ENCODE data around the gene NR3C2. TPM values are rescaled to one million over a fixed set of nuclear protein-coding genes. Genes with fewer than 3 reads are reported as not detected.

NR3C2 gene
- total and polyA plus RNA-seq, 2 of the 4 experiments (the other 2 are of a cell fraction) = 1.1 to 2.3 TPM

- Histone ChIP-seq H3K4me2 (ENCODE audit: low read depth, low read length) (no peak overlapping the region), H3K9me1 (ENCODE audit: insufficient read depth, low read length) (no peaks in the 10 kb centered on the region), H4K8ac (ENCODE audit: low read depth in 2 of 2, low read length in 2 of 2) (no peak overlapping the region), H3K79me1 (ENCODE audit: low read depth in 1 of 2, low read length in 2 of 2) (no peaks in the 10 kb centered on the region), H2BK15ac (ENCODE audit: low read depth, low read length) (no peak overlapping the region), H3K36me3 (ENCODE audit: control insufficient read depth, insufficient read depth, low read length) (no peaks in the 10 kb centered on the region), H4K5ac (ENCODE audit: low read depth, low read length) (no peak overlapping the region), H3K9ac (ENCODE audit: low read depth, low read length) (no peak overlapping the region), H3K14ac (replicated peaks; ENCODE audit: low read depth, low read length) (no peak overlapping the region), H2AK5ac (ENCODE audit: low read depth, low read length) (no peak overlapping the region), H3K27me3 (ENCODE audit: control insufficient read depth, insufficient read depth, low read length) (no peaks in the 10 kb centered on the region), H2AFZ (replicated peaks; ENCODE audit: low read length, poor library complexity) (no peak overlapping the region), H2BK5ac (ENCODE audit: low read depth, low read length, poor library complexity, severe bottlenecking) (no peak overlapping the region), H3K9me3 (ENCODE audit: control insufficient read depth, insufficient read depth, low read length) (no peaks in the 10 kb centered on the region), H3K18ac (ENCODE audit: low read depth, low read length) (no peak overlapping the region), H2BK120ac (ENCODE audit: low read depth, low read length) (no peak overlapping the region), H3K56ac (ENCODE audit: extremely low read depth, insufficient read depth, low read length) (no peak overlapping the region), H3K27ac (ENCODE audit: insufficient read depth, low read length) (no peak overlapping the region), H4K91ac (ENCODE audit: insufficient read depth, low read depth, low read length) (no peak overlapping the region), H3K4me3 (ENCODE audit: insufficient read depth, low read depth, low read length) (no peak overlapping the region), H3K4me1 (ENCODE audit: control insufficient read depth, insufficient read depth, low read length) (no peaks in the 10 kb centered on the region), H2AK9ac (replicated peaks; ENCODE audit: low read depth, low read length, poor library complexity) (no peak overlapping the region), H3K23ac (ENCODE audit: low read depth, low read length) (no peak overlapping the region), H3K4ac (ENCODE audit: low read depth, low read length) (no peak overlapping the region), H2BK20ac (ENCODE audit: low read depth, low read length) (no peak overlapping the region), H4K20me1 (ENCODE audit: insufficient read depth, low read length) (no peaks in the 10 kb centered on the region)
- no CpG with 5 or more reads among the region's 3 CpGs for whole genome bisulfite sequencing, 2 experiments (ENCODE audit: extremely low coverage in 2 of 2, insufficient read length in 1 of 2)
- intact Hi-C loops (cut with micrococcal nuclease) (no loop called here), in situ Hi-C loops (cut with MboI; ENCODE audit: low sequenced_read_pairs) (no loop called here), dilution Hi-C loops (cut with HindIII; ENCODE audit: low sequenced_read_pairs, unreplicated experiment) (no loop called here)
- ATAC-seq (ENCODE audit: low read depth) (no peak), DNase-seq (no peak)
- CTCF ChIA-PET = no interaction called here
- TF ChIP-seq CHD1 (IDR thresholded peaks at IDR 0.05; ENCODE audit: low read depth, low read length) (no peak), CTCF (conservative IDR thresholded peaks at IDR 0.05; ENCODE audit: low read depth, low read length) (no peak), BHLHE40 (IDR thresholded peaks at IDR 0.05; ENCODE audit: low read depth, low read length) (no peak), MAZ (IDR thresholded peaks at IDR 0.05; ENCODE audit: borderline replicate concordance, low read depth, low read length) (no peak), RAD21 (IDR thresholded peaks at IDR 0.05; ENCODE audit: low read length) (no peak), MAFK (IDR thresholded peaks at IDR 0.05; ENCODE audit: low read depth, low read length) (no peak), USF2 (IDR thresholded peaks at IDR 0.05; ENCODE audit: low read depth, low read length) (no peak)
- POLR2A ChIA-PET (ENCODE audit: unreplicated experiment) = no interaction called here
- no TSS peak for BruUV-seq (replicated peaks)
These were observed 333.0 kb downstream of the NR3C2 start for GRCh38 chr4:148109216-148109615.

All from IMR-90 (cell line).